Adrenal gland (tissue), 5 donors: Measurements from ENCODE around the gene ERBB4.

Source experiments
- CTCF ChIP-seq, 6 experiments: fragments of 450-650 bp in 4 of 6; fragments of 200-600 bp in 2 of 6; sonication (generic) in 1 of 6; IDR thresholded peaks; 1 replicate in 5 of 6; 2 replicates in 1 of 6; pipeline versions ENCODE4 v1.5.1 to v1.8.0; 2016 to 2021; ENCODE audit warnings: antibody characterized with exemption in 6 of 6, mild to moderate bottlenecking in 2 of 6, moderate library complexity in 1 of 6
- POLR2A ChIP-seq, 2 donors: fragments of 450-650 bp; IDR thresholded peaks; one replicate each; pipeline ENCODE4 v1.6.1; 2017; ENCODE audit warnings: antibody characterized with exemption in 2 of 2, mild to moderate bottlenecking in 2 of 2, moderate library complexity in 1 of 2
- donor health status: DM: no; HTN: no; CAD: no.

GRCh38 chr2:211741966-211742365 lies 796.6 kb downstream of the ERBB4 start:
- TF ChIP-seq CTCF (IDR thresholded peaks at IDR 0.05), result no peak
- no peak for TF ChIP-seq POLR2A (IDR thresholded peaks at IDR 0.05)
